GM12878 (cell line): ENCODE results near the gene CKLF. TPM values are rescaled to one million over a fixed set of nuclear protein-coding genes. Genes with fewer than 3 reads are reported as not detected.

Experiments used
- ATAC-seq: fragments of 200-7000 bp; cut with Tn5 transposase; 3 replicates; pipeline ENCODE4 v1.9.1; 2020; ENCODE audit warnings: mild to moderate bottlenecking, moderate library complexity
- BruUV-seq: library from RNA; stranded (reverse); fragments of 400-500 nt; replicated peaks from 2 replicates; lab custom pipeline; 2021; lab: Mats Ljungman, UMichigan
- CTCF ChIA-PET: fragments of 300-600 bp; sonication (Branson Sonifier 250); formaldehyde crosslinking; extraction: SDS; loops from one replicate; lab custom pipeline; 2021; ENCODE audit warnings: inconsistent platforms; lab: Yijun Ruan, JAX
- POLR2A ChIA-PET: fragments of 350-600 bp; formaldehyde crosslinking; extraction: SDS; loops from one replicate; lab custom pipeline; 2021; ENCODE audit warnings: inconsistent platforms; lab: Charles Lee
- RAD21 ChIA-PET: fragments of 300-600 bp; sonication (Branson Sonifier 250); formaldehyde crosslinking; loops from one replicate; lab custom pipeline; 2023; ENCODE audit warnings: antibody characterized with exemption; ENCODE audit not compliant: unreplicated experiment; lab: Charles Lee
- SMC1A ChIA-PET: fragments of 300-600 bp; sonication (Branson Sonifier 250); formaldehyde crosslinking; loops from one replicate; lab custom pipeline; 2023; ENCODE audit not compliant: unreplicated experiment, uncharacterized antibody; lab: Charles Lee
- DNase-seq: peaks from one replicate; pipeline ENCODE4 v3.0.0-alpha.2; 2011; ENCODE audit warnings: low read depth, low spot score
- FAIRE-seq: peaks from 3 replicates; lab custom pipeline; 2011; peaks lifted over from hg19 to GRCh38; lab: Jason Lieb, UNC
- H2AFZ ChIP-seq: 2 replicates; pipeline ENCODE4 v1.6.0; 2011; ENCODE audit warnings: low read depth, low read length, control low read depth; ENCODE audit not compliant: control insufficient read depth
- H3K27ac ChIP-seq: 2 replicates; pipeline ENCODE4 v1.5.1; 2011; ENCODE audit warnings: control low read depth; ENCODE audit not compliant: control insufficient read depth, insufficient read depth
- H3K27me3 ChIP-seq, 2 experiments: replicated peaks in 1 of 2; 2 replicates each; pipeline versions ENCODE4 v1.6.0 to v1.6.1; 2011; ENCODE audit warnings: low read length in 1 of 2; ENCODE audit not compliant: control insufficient read depth in 2 of 2, insufficient read depth in 2 of 2
- H3K36me3 ChIP-seq, 2 experiments: 2 replicates each; pipeline ENCODE4 v1.5.1; 2011; ENCODE audit warnings: low read length in 1 of 2; ENCODE audit not compliant: control insufficient read depth in 2 of 2, insufficient read depth in 2 of 2
- H3K4me1 ChIP-seq: 2 replicates; pipeline ENCODE4 v1.6.1; 2011; ENCODE audit warnings: mild to moderate bottlenecking, low read length, moderate library complexity, mixed read lengths; ENCODE audit not compliant: control insufficient read depth, insufficient read depth
- H3K4me2 ChIP-seq: 2 replicates; pipeline ENCODE4 v1.6.0; 2011; ENCODE audit warnings: control low read depth; ENCODE audit not compliant: control insufficient read depth, insufficient read depth
- H3K4me3 ChIP-seq: fragments of 200-600 bp; sonication (generic); 2 replicates; pipeline ENCODE4 v1.5.1; 2016
- H3K79me2 ChIP-seq: 2 replicates; pipeline ENCODE4 v1.6.0; 2011; ENCODE audit warnings: low read length; ENCODE audit not compliant: control insufficient read depth, insufficient read depth
- H3K9ac ChIP-seq: 2 replicates; pipeline ENCODE4 v1.8.0; 2011; ENCODE audit warnings: low read length, control low read depth, mixed read lengths; ENCODE audit not compliant: control insufficient read depth, insufficient read depth
- H3K9me3 ChIP-seq: replicated peaks from 3 replicates; pipeline ENCODE4 v1.5.1; 2011; ENCODE audit warnings: mild to moderate bottlenecking, low read length; ENCODE audit not compliant: control insufficient read depth, insufficient read depth
- H4K20me1 ChIP-seq: 2 replicates; pipeline ENCODE4 v1.6.0; 2011; ENCODE audit not compliant: control insufficient read depth, insufficient read depth
- CTCF ChIP-seq, 3 experiments: IDR thresholded peaks in 2 of 3; conservative IDR thresholded peaks in 1 of 3; 2 replicates each; pipeline ENCODE4 v1.5.1; 2011; ENCODE audit warnings: low read depth in 3 of 3, low read length in 3 of 3, mild to moderate bottlenecking in 3 of 3, control low read depth in 2 of 3, moderate library complexity in 2 of 3, inconsistent platforms in 1 of 3, mixed read lengths in 1 of 3; ENCODE audit not compliant: control insufficient read depth in 2 of 3, insufficient read depth in 1 of 3; ENCODE audit errors: extremely low read depth in 1 of 3
- ETV6 ChIP-seq, 2 experiments: fragments of 450-650 bp in 1 of 2; IDR thresholded peaks in 1 of 2; conservative IDR thresholded peaks in 1 of 2; 2 replicates each; pipeline ENCODE4 v1.6.1; 2014; ENCODE audit warnings: antibody characterized with exemption in 1 of 2, borderline replicate concordance in 1 of 2, low read depth in 1 of 2, mild to moderate bottlenecking in 1 of 2, moderate library complexity in 1 of 2
- JUNB ChIP-seq: IDR thresholded peaks from 2 replicates; pipeline ENCODE4 v1.6.1; 2016; ENCODE audit warnings: antibody characterized with exemption, mild to moderate bottlenecking
- NFIC ChIP-seq: IDR thresholded peaks from 2 replicates; pipeline ENCODE4 v1.6.1; 2012; ENCODE audit warnings: low read depth, mild to moderate bottlenecking, inconsistent platforms, low read length, moderate library complexity
- NFXL1 ChIP-seq: fragments of 450-650 bp; IDR thresholded peaks from 2 replicates; pipeline ENCODE4 v1.6.1; 2017; ENCODE audit warnings: antibody characterized with exemption, mild to moderate bottlenecking, borderline replicate concordance
- WRNIP1 ChIP-seq: IDR thresholded peaks from 2 replicates; pipeline ENCODE4 v1.6.1; 2011; ENCODE audit warnings: low read depth, low read length, improper control_type of control experiment, borderline replicate concordance
- ZNF24 ChIP-seq: fragments of 450-650 bp; IDR thresholded peaks from 2 replicates; pipeline ENCODE4 v1.6.1; 2017; ENCODE audit warnings: antibody characterized with exemption, mild to moderate bottlenecking
- WGBS: methylation state at CpG from one replicate; pipeline ENCODE4 v1.1.6; 2016; ENCODE audit warnings: low lambda C conversion rate; ENCODE audit not compliant: insufficient replicate concordance, insufficient coverage; ENCODE audit errors: missing lambda C conversion rate; 5-methylcytosine and 5-hydroxymethylcytosine counted together
- in situ Hi-C: fragments of 300-500 bp; cut with MboI; formaldehyde crosslinking; loops from 9 replicates; pipeline ENCODE4 v1.14.3; 2018; ENCODE audit warnings: mixed read lengths
- intact Hi-C: fragments of 100-400 bp; cut with micrococcal nuclease; formaldehyde crosslinking; loops from one replicate; pipeline ENCODE4 v1.14.2; 2022; ENCODE audit not compliant: unreplicated experiment
- polyA plus RNA-seq, 11 experiments: library from polyadenylated mRNA; depleted of rRNA in 4 of 11; unstranded in 6 of 11; stranded (reverse) in 5 of 11; fragments of >200 nt; fragmentation: Nextera tagmentation in 4 of 11; fragmentation: Illumina TruSeq in 1 of 11; extraction: Ambion mirVana in 4 of 11; extraction: Trizol in 1 of 11; gene quantifications; 1 replicate in 1 of 11; 2 replicates in 10 of 11; pipeline versions ENCODE4 v1.2.1 to v1.2.3, GENCODE V29; 2011 to 2016; ENCODE audit warnings: inconsistent platforms in 2 of 11, missing spikeins in 2 of 11, low read depth in 1 of 11
- total RNA-seq, 4 experiments: library from RNA; depleted of rRNA in 3 of 4; stranded (reverse); fragments of >200 nt in 3 of 4; fragmentation: Illumina TruSeq in 1 of 4; extraction: Trizol in 1 of 4; gene quantifications; 2 replicates each; pipeline versions ENCODE4 v1.2.1 to v1.2.3, GENCODE V29; 2013 to 2021

Gene CKLF
- total and polyA plus RNA-seq, 10 of the 15 experiments (the other 5 are each of a cell fraction or from before 2014, with no cell fraction given), result 40.8 to 193 (median 109) TPM

DNA sequence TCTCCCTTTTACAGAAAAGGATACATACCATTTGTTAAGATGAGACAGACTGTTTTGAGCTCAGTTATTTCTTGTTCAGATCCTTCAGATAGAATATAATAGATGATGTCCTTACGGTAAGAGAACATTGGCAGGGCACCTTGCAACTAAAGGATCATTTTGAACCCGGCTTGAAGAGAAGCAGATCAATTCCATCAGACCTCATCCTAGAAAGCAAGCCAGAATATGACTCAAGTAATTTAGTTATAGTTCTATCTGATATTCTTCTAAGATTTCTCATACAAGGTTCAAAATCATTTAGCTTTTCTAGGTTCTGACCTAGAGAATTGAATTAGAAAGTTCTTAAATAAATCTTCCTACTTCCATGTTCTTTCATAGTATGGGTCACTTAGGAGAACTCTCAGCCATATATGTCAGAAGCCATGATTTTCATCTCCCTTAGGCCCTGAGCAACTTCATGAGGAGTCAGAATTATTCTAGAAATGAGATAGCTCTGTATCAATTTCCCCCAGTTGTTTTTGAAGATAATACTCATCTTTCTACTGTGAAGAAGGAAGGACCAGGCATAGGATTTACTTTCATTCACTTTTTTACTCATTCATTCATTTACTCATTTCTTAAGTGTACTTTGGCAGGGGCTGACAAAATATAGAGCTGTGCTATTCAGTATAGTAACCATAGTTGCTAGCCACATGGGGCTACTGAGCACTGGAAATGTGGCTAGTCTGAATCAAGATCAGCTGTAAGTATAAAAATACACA lies 11.4 kb downstream of the CKLF start:
- Histone ChIP-seq H2AFZ (no peak overlapping the region), H3K79me2 (no peaks in the 10 kb centered on the region), H3K27ac (no peak overlapping the region), H3K4me2 (no peak overlapping the region), H3K27me3 (no peaks in the 10 kb centered on the region), H3K9me3 (no peaks in the 10 kb centered on the region), H3K36me3 (peaks cover 2 to 4% of the 10 kb centered on the region in 2 experiments; a peak in 2 of 4 replicates), H4K20me1 (no peaks in the 10 kb centered on the region), H3K4me3 (no peak overlapping the region), H3K9ac (no peak overlapping the region), H3K4me1 (no peaks in the 10 kb centered on the region)
- POLR2A ChIA-PET, result interaction anchor here (0.5 to 3.8 kb wide), 11 partner anchors 8 to 83 kb away, joined by 3 to 24 read pairs (median 3); partner anchors contain the start of genes CKLF and TK2
- TF ChIP-seq WRNIP1, result no peak
- 0 out of 2 replicates have a peak, but pooled peaks have one; percentile 34 for TF ChIP-seq NFIC
- peak in 1 of 2 experiments; percentile 20; a peak in 1 of 4 replicates for TF ChIP-seq ETV6 (conservative IDR thresholded peaks at IDR 0.05 in 1 of 2, IDR thresholded peaks at IDR 0.05 in 1 of 2; ENCODE audit: borderline replicate concordance in 1 of 2, low read depth in 1 of 2)
- no peak for TF ChIP-seq CTCF (IDR thresholded peaks at IDR 0.05 in 2 of 3, conservative IDR thresholded peaks at IDR 0.05 in 1 of 3; ENCODE audit: control insufficient read depth in 2 of 3, extremely low read depth in 1 of 3, insufficient read depth in 1 of 3, low read depth in 3 of 3, low read length in 3 of 3)
- peak; percentile 66 for TF ChIP-seq JUNB
- peak; percentile 49; the same call in 1 of the 2 replicates for TF ChIP-seq ZNF24
- no peak for TF ChIP-seq NFXL1
- FAIRE-seq, result no peak
- peak; percentile 61 for ATAC-seq
- RAD21 ChIA-PET, result interaction anchor here (1.0 to 3.5 kb wide), 15 partner anchors 11 to 187 kb away, joined by 3 to 27 read pairs (median 4); partner anchors contain the start of genes CKLF and DYNC1LI2
- in situ Hi-C loops (no loop called here), intact Hi-C loops (no loop called here)
- SMC1A ChIA-PET, result interaction anchor here (0.6 to 3.9 kb wide), 25 partner anchors 9 to 307 kb away, joined by 3 to 25 read pairs (median 4); partner anchors contain the start of gene CKLF
- CTCF ChIA-PET, result interaction anchor here (0.8 to 4.6 kb wide), 29 partner anchors 8 to 304 kb away, joined by 3 to 47 read pairs (median 4); partner anchors contain the start of genes CKLF, CMTM3, NAE1 and TK2
- 98% methylated on average over 2 of the region's 2 CpGs for WGBS
- BruUV-seq, result no TSS peak
- no peak for DNase-seq
